Fibroblast of lung (primary cell): ENCODE measurements around the gene UBE2K.

ENCODE experiments used
- CTCF ChIP-seq, 2 donors: IDR thresholded peaks in 1 of 2; conservative IDR thresholded peaks in 1 of 2; 1 replicate in 1 of 2; 2 replicates in 1 of 2; pipeline ENCODE4 v1.5.1; 2011 to 2012; ENCODE audit warnings: low read length in 2 of 2, control low read depth in 1 of 2, inconsistent platforms in 1 of 2, low read depth in 1 of 2, mild to moderate bottlenecking in 1 of 2
- EZH2 ChIP-seq: IDR thresholded peaks from 2 replicates; pipeline ENCODE4 v1.5.1; 2012; ENCODE audit warnings: low read length, control low read depth, mild to moderate bottlenecking; ENCODE audit errors: missing control alignments

DNA sequence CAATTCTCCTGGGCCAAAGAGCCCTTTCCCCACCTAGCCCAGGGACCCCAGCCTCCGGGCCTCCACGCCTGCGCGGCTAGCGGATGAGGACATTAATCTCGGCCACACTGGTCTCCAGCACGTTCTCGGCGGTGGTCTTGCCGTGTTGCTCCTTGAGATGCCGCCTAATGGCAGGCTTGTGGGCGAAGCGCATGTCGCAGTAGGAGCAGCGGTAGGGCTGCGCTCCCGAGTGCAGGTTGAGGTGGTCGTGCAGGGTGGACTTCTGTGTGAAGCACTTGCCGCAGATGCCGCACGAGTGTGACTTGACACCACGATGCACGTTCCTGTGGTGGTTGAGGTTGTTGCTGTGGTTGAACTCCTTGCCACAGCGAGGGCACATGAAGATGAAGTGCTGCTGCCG lies 72.1 kb downstream of the UBE2K start:
- TF ChIP-seq CTCF (conservative IDR thresholded peaks at IDR 0.05 in 1 of 2, IDR thresholded peaks at IDR 0.05 in 1 of 2; ENCODE audit: low read depth in 1 of 2, low read length in 2 of 2) (no peak), EZH2 (no peak)
